Measurements from ENCODE around the gene TM9SF1.
"Not testable (repeated sequence)": the region's sequence is repeated elsewhere in the genome, so short reads cannot be mapped to it uniquely, and the experiment has no call there.

Gene TM9SF1

DNA sequence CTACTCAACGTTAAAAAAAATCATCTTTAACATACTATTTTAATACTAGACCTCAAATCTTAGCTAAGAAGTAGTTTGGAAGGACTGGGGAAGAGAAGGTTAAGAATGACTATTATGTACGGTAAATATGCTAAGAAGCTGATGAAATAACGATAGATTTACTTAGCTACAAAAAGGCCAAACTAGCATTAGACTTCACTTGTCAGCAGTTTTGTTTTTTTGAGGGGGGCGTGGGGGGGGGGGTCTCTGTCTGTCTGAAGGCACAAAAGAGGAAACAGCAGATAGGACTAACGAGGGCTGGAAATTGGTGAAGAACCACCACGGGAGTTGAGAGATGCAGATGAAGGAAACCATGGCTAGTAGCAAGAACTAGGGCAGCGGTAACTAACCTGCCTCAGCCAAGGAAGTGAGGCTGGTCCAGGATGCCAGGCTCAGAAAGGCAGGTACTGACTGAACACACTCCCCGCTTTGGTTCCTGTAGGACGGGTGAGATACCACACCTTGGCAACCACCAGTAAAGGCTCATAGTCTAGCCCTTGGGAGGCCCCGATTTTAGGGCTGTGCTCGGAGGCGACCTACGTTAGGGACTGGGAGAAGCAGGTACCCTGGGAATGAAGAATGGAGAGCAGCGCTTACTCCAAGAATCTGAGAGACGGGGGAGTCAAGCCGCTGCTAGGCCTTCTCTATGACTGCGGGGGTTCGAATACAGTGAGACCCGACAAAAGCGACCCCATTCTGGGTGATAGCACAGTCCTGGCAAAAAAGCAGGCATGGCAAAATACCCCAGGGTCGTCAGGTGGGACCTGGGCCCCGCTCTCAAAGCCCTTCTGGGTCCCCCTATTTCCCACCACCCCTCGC is 36.3 kb upstream of the TM9SF1 start:
- ChIA-PET POLR2A (interaction anchor here (1.0 to 1.4 kb wide), 2 partner anchors 11 to 18 kb away, joined by 4 to 8 read pairs; partner anchors contain the start of genes CHMP4A and TINF2), CTCF (no interaction called here)
- TF ChIP-seq HDGF (IDR thresholded peaks at IDR 0.05; ENCODE audit: borderline replicate concordance) (no peak), TARDBP (IDR thresholded peaks at IDR 0.05) (no peak), L3MBTL2 (conservative IDR thresholded peaks at IDR 0.05) (no peak), CTBP1 (IDR thresholded peaks at IDR 0.05; ENCODE audit: borderline replicate concordance) (no peak), SP1 (IDR thresholded peaks at IDR 0.05) (no peak), BHLHE40 (IDR thresholded peaks at IDR 0.05; ENCODE audit: borderline replicate concordance) (no peak), NFRKB (IDR thresholded peaks at IDR 0.05) (no peak), ARNT (IDR thresholded peaks at IDR 0.05) (no peak), ELF4 (IDR thresholded peaks at IDR 0.05) (no peak), FOXA1 (IDR thresholded peaks at IDR 0.05) (no peak), ZNF384 (IDR thresholded peaks at IDR 0.05) (no peak)
- TF ChIP-seq, protein P1, sequence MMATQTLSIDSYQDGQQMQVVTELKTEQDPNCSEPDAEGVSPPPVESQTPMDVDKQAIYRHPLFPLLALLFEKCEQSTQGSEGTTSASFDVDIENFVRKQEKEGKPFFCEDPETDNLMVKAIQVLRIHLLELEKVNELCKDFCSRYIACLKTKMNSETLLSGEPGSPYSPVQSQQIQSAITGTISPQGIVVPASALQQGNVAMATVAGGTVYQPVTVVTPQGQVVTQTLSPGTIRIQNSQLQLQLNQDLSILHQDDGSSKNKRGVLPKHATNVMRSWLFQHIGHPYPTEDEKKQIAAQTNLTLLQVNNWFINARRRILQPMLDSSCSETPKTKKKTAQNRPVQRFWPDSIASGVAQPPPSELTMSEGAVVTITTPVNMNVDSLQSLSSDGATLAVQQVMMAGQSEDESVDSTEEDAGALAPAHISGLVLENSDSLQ (IDR thresholded peaks at IDR 0.05), result no peak
- no peak for DNase-seq (ENCODE audit: extremely low spot score)

DNA sequence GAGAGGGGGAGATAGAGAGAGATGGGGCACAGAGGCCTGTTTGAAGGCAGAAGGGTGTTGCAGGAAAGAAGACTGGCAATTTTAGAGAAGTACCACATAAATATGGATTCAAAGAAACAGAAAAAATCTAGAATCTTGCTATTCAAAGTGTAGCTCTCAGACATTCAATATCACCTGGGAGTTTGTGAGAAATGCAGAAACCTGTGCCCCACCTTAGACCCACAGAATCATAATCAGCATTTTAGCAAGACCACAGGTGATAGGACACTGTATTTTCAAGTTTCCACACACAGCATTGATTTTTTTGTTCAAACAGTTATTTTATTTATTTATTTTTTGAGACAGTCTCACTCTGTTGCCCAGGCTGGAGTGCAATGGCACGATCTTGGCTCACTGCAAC is 33.7 kb upstream of the TM9SF1 start:
- CTCF ChIA-PET, result no interaction called here
- TF ChIP-seq SP1 (IDR thresholded peaks at IDR 0.05), result no peak
- TF ChIP-seq LEF1 (IDR thresholded peaks at IDR 0.05; ENCODE audit: borderline replicate concordance), result no peak
- no peak for TF ChIP-seq TARDBP (IDR thresholded peaks at IDR 0.05)
- no peak for TF ChIP-seq CTBP1 (IDR thresholded peaks at IDR 0.05; ENCODE audit: borderline replicate concordance)
- no peak for TF ChIP-seq ARNT (IDR thresholded peaks at IDR 0.05)
- TF ChIP-seq ELF4 (IDR thresholded peaks at IDR 0.05), result no peak
- no peak for TF ChIP-seq FOXA1 (IDR thresholded peaks at IDR 0.05)
- no peak for TF ChIP-seq ZNF384 (IDR thresholded peaks at IDR 0.05)
- no peak for TF ChIP-seq SUZ12 (IDR thresholded peaks at IDR 0.05)
- DNase-seq (ENCODE audit: extremely low spot score), result no peak

DNA sequence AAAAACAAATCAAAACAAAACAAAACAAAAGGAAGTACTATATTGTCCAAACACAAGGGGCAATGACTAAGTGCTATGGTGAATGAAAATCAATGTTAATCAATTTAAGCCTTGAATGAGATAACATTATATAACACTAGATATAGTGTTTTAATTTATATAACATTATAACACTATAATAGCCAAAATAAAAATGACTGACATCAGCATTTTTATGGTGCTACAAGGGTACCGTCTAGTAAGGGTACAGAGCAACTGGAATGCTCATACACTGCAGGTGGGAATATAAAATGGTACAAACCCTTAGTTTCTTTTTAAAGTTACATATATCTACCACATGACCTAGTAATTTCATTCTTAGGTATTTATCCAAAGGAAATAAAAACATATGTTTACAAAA is 31.2 kb upstream of the TM9SF1 start:
- TF ChIP-seq FOXK2 (IDR thresholded peaks at IDR 0.05), result no peak
- TF ChIP-seq ARNT (IDR thresholded peaks at IDR 0.05), result no peak
- TF ChIP-seq NFRKB (IDR thresholded peaks at IDR 0.05), result no peak
- no peak for TF ChIP-seq TARDBP (IDR thresholded peaks at IDR 0.05)
- no peak for DNase-seq (ENCODE audit: extremely low spot score)
- POLR2A ChIA-PET, result interaction anchor here (2.3 kb wide), 1 partner anchor 15 kb away, joined by 9 read pairs; the partner anchor contains the start of gene TINF2
- CTCF ChIA-PET, result no interaction called here

More for the DNA sequence above, 33.7 kb upstream of the TM9SF1 start:
- POLR2A ChIA-PET, result interaction anchor here (1.6 to 2.3 kb wide), 2 partner anchors 13 to 16 kb away, joined by 6 to 9 read pairs; partner anchors contain the start of genes CHMP4A and TINF2

DNA sequence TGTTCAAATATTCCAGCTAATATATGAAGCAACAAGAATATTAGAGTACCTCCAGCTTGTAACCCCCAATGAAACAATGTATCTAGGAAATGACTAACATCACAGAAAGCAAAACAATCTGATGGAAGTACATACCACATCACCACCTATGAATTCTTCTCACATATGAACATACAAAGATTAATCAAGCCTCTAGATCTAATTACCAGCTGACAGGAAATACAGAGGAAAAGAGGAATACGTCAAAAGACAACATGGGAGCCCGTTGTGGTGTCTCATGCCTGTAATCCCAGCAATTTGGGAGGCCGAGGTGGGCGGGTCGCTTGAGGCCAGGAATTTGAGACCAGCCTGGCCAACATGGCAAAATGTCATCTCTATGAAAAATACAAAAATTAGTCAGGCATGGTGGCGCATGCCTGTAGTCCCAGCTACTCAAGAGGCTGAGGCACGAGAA is 29.4 kb upstream of the TM9SF1 start:
- TF ChIP-seq BHLHE40 (IDR thresholded peaks at IDR 0.05; ENCODE audit: borderline replicate concordance) (no peak), ZNF384 (IDR thresholded peaks at IDR 0.05) (no peak), L3MBTL2 (conservative IDR thresholded peaks at IDR 0.05) (no peak), FOXA1 (IDR thresholded peaks at IDR 0.05) (no peak), ARNT (IDR thresholded peaks at IDR 0.05) (no peak), SP1 (IDR thresholded peaks at IDR 0.05) (no peak), FOXK2 (IDR thresholded peaks at IDR 0.05) (no peak), FOXM1 (IDR thresholded peaks at IDR 0.05; ENCODE audit: borderline replicate concordance) (no peak), SUZ12 (IDR thresholded peaks at IDR 0.05) (no peak), LEF1 (IDR thresholded peaks at IDR 0.05; ENCODE audit: borderline replicate concordance) (no peak), HDGF (IDR thresholded peaks at IDR 0.05; ENCODE audit: borderline replicate concordance) (no peak), TARDBP (IDR thresholded peaks at IDR 0.05) (no peak)
- no peak for DNase-seq (ENCODE audit: extremely low spot score)
- CTCF ChIA-PET, result interaction anchor here (1.6 kb wide), 1 partner anchor 9 kb away, joined by 5 read pairs; the partner anchor contains the start of gene MDP1
- POLR2A ChIA-PET, result no interaction called here

DNA sequence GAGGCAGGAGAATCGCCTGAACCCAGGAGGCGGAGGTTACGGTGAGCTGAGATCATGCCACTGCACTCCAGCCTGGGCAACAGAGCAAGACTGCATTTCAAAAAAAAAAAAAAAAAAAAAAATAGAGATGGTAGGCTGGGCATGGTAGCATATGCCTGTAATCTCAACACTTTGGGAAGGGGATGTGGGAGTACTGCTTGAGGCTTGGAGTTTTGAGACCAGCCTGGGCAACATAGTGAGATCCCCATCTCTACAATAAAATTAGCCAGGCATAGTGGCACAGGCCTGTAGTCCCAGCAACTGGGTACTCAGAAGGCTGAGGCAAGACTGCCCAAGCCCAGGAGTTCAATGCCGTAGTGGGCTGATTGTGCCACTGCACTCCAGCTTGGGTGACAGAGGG is 27.7 kb upstream of the TM9SF1 start:
- POLR2A ChIA-PET, result interaction anchor here (1.3 kb wide), 1 partner anchor 14 kb away, joined by 3 read pairs; no protein-coding TSS in a partner anchor
- DNase-seq (ENCODE audit: extremely low spot score); CTCF ChIA-PET: not testable (repeated sequence)

DNA sequence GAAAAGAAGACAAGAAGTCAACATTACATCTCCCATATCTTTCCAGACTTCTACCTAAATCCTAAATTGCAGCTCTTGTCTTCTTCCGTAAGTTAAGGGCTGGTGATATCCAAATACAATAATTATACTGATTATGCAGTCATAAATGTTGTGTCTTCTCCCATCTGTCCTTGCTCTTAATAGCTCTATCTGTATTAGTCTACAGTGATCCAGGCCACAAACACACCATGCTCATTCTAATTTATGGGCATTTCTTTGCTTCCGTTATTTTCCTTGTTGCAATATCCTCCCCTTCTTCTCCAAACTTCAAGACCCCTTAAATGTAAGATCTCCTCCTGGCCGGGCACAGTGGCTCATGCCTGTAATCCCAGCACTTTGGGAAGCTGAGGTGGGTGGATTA is 24.3 kb upstream of the TM9SF1 start:
- TF ChIP-seq ARNT (IDR thresholded peaks at IDR 0.05) (no peak), LEF1 (IDR thresholded peaks at IDR 0.05; ENCODE audit: borderline replicate concordance) (no peak), L3MBTL2 (conservative IDR thresholded peaks at IDR 0.05) (no peak), SUZ12 (IDR thresholded peaks at IDR 0.05) (no peak), ZNF384 (IDR thresholded peaks at IDR 0.05) (no peak), FOXM1 (IDR thresholded peaks at IDR 0.05; ENCODE audit: borderline replicate concordance) (no peak), NFRKB (IDR thresholded peaks at IDR 0.05) (no peak), BHLHE40 (IDR thresholded peaks at IDR 0.05; ENCODE audit: borderline replicate concordance) (no peak), HDGF (IDR thresholded peaks at IDR 0.05; ENCODE audit: borderline replicate concordance) (no peak), CTBP1 (IDR thresholded peaks at IDR 0.05; ENCODE audit: borderline replicate concordance) (no peak), TARDBP (IDR thresholded peaks at IDR 0.05) (no peak), SP1 (IDR thresholded peaks at IDR 0.05) (no peak), ELF4 (IDR thresholded peaks at IDR 0.05) (no peak), FOXA1 (IDR thresholded peaks at IDR 0.05) (no peak), FOXK2 (IDR thresholded peaks at IDR 0.05) (no peak)
- TF ChIP-seq, protein P1 (IDR thresholded peaks at IDR 0.05), result no peak
- ChIA-PET CTCF (interaction anchor here (0.7 to 1.3 kb wide), 2 partner anchors 23 to 81 kb away, joined by 3 to 4 read pairs; partner anchors contain the start of genes DHRS1, NOP9 and TINF2), POLR2A (interaction anchor here (1.4 to 1.7 kb wide), 2 partner anchors 23 to 31 kb away, joined by 4 to 8 read pairs; partner anchors contain the start of genes IPO4 and TINF2)
- no peak for DNase-seq (ENCODE audit: extremely low spot score)
